GM19452 (cell line): ENCODE measurements around the gene SECTM1.
"Not testable (repeated sequence)": the region's sequence is repeated elsewhere in the genome, so short reads cannot be mapped to it uniquely, and the experiment has no call there.

Experiments used
- ATAC-seq: cut with Tn5 transposase; IDR thresholded peaks from one replicate; pipeline ENCODE4 v1.9.1; 2021; ENCODE audit not compliant: unreplicated experiment

Gene SECTM1

DNA sequence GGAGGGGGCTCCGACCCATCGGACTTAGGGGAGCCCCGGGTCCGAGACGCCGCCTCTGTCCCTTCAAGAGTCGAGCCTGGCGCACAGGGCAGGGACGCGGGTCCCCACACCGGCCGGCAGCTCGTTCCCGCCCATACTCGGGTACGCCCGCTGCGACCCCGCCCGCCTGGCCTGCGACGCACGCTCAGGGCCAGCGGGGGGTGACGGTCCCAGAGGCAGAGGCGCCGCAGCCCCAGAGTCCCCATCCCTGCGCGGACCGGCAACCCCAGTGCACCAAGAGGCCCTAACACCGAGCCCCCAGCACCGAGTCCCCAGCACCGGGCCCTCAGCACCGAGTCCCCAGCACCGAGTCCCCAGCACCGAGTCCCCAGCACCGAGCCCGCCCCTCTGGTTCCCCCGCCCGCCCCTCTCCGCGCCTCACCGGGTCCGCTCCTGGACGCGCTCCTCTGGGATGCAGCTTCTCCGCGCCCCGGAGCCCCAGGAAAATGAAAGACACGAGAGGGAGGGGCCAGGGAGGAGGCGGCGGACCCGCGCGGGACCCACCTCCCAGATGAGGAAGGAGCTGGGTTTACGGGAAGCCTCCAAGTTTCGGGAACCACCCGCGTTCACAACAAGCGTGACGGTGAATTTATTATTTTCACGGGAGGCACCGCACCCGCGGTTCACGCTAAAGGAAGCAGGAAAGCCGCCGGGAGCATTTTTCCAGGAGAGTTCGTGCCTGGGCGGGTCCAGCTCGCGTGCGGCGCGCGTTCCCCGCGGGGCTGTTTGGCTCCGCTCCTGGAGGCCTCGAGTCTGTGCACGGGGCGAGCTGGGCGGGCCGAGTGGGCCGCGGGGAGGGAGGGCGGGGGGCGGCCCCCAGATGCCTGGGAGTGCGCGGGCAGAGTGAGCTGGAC lies at the start of gene SECTM1:
Gene SECTM1, minus strand, starts transcription at position 488 of the 893 bp plus-strand sequence. CDS start 6,526 bp downstream, outside the sequence.
- ATAC-seq = no peak

DNA sequence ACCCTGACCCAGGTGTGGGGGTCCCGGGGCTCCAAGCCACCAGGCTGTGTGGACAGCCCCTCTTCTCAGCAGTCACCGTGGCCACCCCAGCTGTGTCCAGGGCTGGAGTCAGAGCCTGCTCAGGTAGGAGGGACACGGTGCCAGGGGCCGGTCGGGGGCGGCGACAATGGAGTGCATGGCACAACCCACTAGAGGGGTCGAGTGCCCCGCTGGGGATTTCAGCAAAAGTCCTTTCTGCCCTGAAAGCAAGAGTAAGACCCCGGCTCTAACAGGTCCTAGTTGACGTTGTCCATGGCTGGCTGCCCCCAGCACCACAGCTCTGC lies 49.3 kb upstream of the SECTM1 start:
- ATAC-seq = no peak

DNA sequence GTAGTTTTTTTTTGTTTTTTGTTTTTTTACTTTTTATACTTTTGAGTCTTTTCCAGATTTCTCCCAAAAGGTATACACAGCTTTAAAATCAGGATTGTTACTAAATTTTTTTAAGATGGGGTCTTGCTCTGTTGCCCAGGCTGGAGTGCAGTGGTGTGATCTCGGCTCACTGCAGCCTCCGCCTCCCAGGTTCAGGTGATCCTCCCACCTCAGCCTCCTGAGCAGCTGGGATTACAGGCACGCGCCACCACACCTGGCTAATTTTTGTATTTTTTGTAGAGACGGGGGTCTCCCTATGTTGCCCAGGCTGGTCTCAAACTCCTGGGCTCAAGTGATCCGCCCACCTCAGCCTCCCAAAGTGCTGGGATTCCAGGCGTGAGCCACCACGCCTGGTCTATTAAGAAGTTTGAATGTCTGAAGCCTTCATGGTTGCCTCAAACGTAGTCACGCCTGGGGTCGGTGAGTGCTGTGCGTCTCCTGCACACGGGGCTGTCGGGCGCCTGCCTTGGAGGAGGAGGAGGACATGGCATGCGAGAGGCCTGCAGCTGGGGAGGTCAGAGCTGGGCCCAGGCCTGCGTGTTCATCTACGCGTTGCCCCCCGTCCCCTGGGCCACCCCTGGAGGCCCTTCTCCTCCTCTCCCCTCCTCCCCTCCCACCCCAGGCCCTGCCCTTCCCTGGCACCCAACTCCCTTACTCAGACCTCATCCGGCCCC lies 48.8 kb upstream of the SECTM1 start:
- not testable (repeated sequence) for ATAC-seq

DNA sequence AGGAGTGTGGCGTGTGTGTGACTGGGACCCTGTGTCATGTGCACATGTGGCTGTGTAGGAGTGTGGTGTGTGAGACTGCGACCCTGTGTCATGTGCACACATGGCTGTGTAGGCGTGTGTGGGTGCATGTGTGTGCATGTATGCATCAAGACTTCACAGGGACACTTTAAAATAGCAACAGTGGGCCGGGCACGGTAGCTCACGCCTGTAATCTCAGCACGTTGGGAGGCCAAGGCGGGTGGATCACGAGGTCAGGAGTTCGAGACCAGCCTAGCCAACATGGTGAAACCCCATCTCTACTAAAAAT lies 48.1 kb upstream of the SECTM1 start:
- not testable (repeated sequence) for ATAC-seq

DNA sequence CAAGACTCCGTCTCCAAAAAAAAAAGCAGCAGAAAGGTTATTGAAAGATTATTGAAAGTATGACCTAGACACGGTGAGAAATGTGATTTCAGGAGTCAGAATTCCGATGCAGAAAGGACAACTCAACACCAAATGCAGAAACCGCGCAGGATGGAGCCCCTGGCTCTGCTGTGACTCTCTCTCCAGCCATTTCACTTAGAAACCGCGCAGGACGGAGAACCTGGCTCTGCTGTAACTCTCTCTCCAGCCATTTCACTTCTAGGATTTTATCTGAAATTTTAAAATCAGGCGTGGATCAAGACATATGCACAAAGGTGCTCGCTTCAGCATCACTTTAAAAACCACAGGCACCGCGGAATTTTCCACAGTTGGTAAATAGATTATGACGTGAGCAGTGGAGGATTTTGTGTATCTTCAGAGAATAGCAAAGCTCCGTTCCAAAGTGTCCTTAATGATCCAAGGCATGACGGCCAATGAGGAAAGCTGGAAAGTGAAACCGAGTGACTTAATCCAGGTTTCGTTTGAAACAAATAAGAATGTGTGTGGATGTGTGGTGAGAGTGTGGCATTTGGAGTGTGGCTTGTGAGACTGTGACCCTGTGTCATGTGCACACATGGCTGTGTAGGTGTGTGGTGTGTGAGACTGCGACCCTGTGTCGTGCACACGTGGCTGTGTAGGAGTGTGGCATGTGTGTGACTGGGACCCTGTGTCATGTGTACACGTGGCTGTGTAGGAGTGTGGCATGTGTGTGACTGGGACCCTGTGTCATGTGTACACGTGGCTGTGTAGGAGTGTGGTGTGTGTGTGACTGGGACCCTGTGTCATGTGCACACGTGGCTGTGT lies 47.5 kb upstream of the SECTM1 start:
- no peak for ATAC-seq

DNA sequence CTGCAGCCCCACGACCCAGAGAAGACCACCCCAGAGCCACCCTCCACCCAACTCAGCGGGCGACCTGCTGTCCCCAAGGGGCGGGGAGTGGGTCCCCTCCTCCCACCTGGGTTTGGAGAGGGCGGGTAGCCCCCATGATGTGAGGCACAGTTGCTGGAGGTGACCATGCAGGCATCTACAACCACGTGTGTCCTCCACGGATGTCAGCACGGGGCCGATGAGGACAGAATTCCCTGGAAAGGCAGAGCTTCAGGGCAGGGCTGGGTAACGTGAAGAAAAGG lies 45.1 kb upstream of the SECTM1 start:
- no peak for ATAC-seq

DNA sequence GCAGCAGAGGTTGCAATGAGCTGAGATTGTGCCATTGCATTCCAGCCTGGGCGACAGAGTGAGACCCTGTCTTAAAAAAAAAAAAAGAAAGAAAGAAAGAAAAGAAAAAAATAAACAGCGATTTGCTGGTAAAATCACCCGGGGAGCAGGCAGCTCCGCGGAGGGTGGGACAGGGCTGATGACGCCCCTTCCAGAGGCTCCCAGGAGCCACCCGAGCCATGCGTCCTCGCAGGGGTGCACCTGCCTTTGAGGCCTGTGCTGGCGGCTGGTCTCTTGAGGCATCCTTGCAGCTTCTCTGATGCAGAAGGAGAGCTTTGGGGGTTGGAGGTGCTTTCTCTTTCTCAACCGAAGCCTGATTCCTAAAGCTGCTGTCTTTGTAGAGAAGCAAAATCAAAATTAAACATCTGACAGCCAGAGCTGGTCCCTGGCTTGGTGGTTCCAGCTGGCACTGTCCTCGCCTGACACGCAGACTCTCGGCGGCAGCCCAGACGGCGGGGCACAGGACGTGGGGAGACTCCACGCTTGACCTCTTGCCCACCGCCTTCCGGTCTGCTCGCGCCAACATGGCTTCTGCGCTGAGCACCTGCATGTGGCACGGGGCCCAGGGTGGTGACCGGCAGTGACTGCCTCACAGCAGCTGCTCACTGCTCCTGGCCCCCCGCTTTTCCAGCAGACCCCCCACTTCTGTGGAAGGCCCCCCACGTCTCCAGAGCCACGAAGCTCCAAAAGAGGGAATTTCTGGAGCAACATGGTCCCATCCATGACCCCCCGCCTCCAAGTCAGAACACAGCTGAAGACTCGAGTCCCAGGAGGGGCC lies 44.6 kb upstream of the SECTM1 start:
- no peak for ATAC-seq

DNA sequence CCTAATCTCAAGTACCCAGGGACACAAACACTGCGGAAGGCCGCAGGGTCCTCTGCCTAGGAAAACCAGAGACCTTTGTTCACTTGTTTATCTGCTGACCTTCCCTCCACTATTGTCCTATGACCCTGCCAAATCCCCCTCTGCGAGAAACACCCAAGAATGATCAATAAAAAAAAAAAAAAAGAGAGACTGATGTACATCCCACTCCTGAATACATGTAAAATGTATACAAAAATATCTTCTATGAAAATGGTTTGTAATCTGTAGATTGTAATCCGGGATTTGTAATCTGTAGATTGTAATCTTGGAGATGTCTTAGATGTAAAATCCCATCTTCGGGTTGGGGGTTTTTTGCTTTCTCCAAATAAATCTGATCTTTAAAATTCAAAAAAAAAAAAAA lies 43.7 kb upstream of the SECTM1 start:
- ATAC-seq = not testable (repeated sequence)

DNA sequence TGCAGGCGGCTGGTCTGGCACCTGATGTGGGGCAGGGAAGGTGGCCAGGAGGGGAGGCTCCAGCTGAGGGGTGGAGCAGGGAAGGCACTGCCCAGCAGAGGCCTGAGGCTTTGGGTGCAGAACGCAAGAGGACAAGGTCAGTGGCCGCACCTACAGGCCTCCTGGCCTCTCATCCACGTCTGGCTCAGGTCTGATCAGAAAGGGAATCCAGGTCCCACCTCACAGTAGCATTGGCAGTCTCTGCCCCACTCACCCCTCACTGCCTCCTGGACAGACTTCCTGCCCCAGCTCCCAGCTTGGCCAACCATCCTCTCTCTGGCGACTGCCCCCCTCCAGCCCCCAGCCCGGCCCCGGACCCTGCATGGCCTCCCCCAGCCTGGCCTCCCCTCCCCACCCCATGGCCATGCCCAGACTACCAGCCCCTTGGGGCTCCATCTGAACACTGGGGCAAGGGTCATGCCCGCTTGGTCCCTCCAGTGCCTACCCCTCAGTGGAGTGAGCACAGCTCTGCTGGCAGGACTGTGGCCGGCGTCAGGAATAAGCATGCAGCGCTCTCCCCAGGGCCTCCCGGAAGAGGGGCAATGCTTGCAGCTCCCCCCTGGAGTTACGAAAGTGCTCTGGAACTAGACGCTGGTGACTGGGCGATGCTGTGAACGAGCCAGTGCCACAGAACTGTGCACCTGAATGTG lies 42.6 kb upstream of the SECTM1 start:
- no peak for ATAC-seq

DNA sequence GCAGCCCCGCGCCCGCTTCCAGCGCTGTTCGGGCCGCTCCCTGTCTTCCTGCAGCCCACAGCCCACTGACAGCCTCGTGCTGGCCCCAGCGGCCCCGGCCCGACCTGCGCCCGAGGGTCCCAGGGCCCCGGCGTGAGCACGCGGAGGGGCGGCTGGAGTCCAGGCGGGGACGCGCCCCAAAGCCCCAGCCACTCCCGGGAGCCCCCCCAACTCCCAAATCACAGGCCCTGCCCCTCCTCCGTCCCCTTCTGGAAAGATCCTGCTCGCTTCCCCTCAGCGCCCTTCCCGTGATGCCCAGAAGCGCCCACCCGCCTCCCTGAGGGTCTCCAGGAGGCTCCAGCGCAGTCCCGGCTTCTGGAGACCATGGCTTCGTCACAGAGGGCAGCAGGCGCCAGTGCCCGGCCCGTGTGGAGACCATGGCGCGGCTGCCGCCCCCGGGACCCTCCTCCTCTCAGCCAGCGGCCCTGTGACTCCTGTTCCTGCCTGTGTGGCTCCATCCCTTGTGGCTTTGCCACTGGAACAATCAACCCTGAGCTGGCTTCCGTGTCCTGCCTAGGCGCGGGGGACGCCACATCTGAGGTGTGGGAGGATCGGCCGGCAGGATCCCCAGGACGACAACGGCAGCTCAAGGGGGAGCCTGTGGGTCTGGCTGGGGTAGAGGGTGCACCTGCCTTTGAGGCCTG lies 41.9 kb upstream of the SECTM1 start:
- no peak for ATAC-seq

DNA sequence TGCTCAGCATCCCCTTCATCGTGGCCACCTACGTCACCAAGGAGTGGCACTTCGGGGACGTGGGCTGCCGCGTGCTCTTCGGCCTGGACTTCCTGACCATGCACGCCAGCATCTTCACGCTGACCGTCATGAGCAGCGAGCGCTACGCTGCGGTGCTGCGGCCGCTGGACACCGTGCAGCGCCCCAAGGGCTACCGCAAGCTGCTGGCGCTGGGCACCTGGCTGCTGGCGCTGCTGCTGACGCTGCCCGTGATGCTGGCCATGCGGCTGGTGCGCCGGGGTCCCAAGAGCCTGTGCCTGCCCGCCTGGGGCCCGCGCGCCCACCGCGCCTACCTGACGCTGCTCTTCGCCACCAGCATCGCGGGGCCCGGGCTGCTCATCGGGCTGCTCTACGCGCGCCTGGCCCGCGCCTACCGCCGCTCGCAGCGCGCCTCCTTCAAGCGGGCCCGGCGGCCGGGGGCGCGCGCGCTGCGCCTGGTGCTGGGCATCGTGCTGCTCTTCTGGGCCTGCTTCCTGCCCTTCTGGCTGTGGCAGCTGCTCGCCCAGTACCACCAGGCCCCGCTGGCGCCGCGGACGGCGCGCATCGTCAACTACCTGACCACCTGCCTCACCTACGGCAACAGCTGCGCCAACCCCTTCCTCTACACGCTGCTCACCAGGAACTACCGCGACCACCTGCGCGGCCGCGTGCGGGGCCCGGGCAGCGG lies 41.2 kb upstream of the SECTM1 start:
- ATAC-seq = no peak

DNA sequence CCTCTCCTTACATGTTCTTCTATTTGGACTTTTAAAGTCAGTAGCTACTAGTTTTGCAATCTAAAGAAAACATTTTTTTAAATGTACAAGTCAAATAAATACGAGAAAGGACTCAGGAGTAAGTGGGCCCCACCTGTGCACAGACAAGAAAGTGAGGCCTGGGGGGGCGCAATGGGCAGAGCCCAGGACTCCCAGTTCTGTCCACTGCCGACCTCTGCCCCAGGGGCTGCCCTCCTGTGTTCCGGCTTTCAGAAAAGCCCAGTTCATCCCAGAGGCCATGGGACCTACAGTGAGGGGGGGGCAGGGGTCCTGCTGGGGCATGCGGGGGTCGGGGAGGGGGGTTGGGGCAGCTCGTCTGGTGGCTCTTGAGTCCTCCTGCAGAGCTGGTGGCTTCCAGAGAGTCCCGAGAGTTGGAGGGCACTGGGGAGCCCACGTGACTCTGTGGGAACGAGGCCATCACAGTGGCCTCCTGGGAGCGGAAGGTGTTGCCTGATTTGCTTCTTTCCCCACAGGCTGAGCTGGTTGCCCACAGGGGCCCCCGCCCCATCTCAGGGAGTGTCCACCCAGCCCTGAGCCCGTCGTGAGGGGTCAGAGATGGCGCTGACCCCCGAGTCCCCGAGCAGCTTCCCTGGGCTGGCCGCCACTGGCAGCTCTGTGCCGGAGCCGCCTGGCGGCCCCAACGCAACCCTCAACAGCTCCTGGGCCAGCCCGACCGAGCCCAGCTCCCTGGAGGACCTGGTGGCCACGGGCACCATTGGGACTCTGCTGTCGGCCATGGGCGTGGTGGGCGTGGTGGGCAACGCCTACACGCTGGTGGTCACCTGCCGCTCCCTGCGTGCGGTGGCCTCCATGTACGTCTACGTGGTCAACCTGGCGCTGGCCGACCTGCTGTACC lies 40.4 kb upstream of the SECTM1 start:
- no peak for ATAC-seq

DNA sequence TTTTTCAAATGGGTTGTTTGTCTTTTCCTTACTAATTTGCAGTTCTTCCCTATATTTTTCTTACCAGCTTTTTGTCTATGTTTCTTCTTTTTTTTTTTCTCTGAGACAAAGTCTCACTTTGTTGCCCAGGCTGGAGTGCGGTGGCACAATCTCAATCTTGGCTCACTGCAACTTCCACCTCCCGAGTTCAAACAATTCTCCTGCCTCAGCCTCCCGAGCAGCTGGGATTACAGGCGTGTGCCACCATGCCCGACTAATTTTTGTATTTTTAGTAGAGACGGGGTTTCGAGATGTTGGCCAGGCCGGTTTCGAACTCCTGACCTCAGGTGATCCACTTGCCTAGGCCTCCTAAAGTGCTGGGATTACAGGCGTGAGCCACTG lies 39.5 kb upstream of the SECTM1 start:
- not testable (repeated sequence) for ATAC-seq

DNA sequence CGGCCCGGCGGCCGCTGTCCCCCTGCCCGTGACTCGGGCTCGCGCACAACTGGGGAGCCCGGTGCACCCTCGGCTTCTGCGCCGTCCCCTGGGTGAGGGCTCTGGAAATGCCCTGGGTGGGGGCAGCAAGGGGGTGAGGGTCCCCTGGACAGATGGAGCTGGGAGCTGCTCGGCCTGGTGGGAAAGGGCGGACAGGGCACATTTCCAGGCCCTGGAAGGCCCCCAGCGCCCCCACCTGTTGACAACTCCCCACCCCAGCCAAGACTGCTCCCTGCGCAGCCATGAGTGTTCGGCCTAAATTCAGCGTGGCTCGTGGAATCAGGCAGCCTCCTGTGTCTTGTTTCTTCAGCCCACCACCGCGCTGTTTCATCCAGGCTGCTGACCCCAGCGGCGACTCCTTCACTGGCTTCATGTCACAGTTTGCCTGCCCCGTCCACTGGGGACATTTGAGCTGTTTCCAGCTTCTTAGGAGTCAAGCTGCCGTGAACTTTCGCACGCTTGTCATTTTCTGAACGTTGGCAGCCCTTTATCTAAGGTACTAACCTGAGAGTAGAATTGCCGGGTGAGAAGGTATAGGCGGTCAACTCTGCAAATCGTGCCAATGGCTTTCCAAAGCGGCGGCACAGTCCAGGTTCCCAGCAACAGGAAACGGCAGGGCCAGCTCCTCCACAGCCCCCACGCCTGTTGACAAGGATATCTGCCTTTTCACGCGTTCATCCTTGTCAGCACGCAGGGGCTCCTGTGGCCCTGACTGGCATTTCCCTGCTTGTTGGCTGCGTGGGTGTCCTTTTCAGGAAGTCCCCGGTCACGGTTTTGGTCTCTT lies 38.9 kb upstream of the SECTM1 start:
- ATAC-seq = no peak

DNA sequence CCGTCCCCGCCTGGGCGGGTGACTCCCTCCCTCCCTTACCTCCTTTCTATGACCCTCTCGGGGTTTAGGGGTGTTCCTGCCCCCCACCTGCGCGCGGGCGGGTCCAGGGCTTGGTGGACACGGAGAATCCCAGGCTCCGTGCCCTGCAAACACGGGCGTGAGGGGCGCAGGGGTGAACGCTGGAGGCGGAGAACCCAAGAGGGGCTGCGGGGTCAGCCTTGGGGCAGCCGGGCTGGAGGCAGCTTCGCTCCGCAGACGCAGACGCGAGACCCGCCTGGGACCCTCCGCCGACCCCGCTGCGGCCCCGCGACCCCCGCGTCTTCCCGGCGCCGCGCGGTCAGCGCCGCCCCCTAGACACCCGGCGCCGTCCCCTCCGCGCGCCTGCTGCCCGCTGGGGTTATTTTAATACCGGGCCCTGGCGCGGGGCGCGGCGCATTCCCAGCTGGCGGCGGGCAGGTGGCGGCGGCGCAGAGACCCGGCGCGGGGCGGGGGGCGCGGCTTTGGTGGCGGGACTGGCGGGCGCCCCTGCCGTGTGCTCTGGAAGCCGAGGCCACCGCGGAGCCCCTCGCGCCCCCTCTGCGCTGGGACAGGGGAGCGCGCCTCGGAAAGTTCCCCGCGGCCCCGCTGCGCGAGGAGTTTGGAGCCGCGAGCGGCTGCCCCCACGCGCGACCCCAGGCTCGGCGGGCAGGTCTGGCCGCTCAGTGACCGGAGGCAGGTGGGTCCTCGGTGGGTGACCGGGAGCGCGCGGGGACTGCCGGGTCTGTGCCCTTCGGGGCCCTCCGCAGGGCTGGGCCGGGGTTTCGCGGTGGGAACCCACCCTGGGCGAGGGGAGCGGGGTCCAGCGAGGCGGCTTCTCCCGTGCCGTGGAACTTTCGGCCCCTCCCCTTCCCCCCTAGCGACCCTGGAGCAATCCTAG lies 38.0 kb upstream of the SECTM1 start, which contains the start of gene UTS2R:
Gene UTS2R, plus strand, starts transcription at position 433 of the 916 bp plus-strand sequence. CDS start 2,560 bp downstream, outside the sequence.
- no peak for ATAC-seq
